Measurements from ENCODE around the gene LSM5.

The LSM5 gene

DNA sequence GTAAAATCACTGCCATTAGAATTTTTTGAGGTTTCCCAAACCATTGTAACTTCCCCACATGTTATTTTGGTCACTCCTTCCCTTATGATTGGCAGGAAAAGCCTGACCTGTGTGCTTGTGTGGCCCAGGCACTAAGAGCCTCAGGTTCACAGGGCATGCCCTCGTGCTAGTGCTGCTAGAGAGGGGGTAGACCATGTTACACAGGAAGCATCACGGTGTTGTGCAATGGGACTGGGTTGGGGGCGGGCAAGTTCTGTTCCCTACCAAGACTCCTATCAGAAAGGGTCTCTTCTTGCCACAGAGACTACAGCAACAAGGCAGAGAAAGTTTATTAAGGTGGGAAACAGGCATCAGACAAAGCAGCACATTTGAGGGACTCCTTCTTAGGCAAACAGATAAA, 32.2 kb downstream of the LSM5 start:
- DNase-seq, result no peak

DNA sequence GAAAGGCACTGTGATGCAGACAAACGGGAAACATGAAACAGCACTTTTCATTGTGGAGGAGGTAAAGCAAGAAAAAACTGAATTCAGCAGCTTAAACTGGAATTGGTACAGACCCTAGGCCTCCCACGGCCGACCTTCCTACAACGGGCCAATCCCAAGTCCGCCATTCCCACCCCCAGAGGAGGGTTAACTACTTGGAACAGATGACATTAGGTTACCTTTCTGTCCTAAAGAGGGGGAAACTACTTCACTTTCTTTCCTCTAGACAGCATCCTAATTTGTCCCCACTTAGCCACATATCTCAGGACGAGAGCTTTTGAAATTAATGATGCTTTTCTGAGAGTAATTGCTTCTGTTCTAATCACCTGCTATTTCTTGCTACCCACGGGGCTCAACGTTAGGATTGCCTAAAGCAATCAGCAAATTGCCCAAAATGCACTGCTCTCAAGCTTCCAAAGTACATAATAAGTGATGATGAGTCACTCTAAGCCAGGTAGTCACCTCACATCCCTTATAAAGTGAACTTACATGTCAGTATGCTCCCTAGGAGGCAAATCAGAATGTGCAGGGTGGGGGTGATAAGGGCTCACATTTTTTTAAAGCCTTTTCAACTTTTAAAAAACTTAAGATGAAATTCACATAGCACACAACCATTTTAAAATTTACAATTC, 36.7 kb downstream of the LSM5 start:
- no peak for DNase-seq

DNA sequence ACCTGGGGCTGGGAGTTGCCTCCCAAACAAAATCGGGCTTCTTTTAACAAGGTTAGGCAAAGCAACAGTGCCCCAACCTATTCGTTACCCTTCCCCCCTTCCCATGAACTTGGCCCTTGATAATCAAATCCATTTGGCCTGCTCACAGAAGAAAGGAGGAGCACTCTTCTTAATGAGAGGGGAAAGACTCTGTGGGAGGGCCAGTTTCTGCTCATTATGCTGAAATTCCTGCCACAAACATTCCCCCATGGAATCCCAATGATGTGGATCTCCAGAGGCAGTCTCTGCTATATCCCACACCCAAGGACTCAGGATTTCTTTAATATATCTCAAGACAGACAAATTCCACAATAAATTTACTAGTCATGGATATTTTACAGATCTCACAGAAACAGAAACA, 43.0 kb downstream of the LSM5 start:
- DNase-seq, result no peak

DNA sequence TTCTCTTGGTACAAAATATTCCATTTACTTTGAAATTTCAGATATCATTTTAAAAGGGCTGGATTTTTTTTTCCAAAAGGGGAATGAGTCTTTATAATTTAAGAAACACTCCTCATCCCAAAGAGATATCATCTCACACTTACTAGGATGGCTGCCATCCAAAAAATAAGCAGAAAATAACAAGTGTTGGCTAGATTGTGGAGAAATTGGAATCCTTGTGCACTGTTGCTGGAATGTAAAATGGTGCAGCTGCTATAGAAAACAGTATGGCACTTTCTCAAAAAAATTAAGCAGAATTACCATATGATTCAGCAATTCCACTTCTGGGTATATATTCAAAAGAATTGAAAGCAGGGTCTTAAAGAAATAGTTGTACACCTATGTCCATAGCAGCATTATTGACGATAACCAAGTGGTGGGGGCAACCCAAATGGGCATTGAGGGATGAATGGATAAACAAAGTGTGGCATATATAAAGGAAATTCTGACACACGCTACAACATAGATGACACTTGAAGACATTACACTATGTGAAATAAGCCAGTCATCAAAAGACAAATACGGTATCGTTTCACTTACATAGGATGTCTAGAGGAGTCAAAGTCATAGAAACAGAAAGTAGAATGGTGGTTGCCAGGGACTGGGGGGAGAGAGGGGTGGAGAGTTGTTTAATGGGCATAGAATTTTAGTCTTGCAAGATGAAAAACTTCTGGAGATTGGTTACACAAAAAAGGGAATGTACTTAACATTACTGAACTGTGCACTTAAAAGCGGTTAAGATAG, 53.8 kb downstream of the LSM5 start:
- no peak for DNase-seq

Data from NCI-H510A treated with DMSO at 0.1 percent for 48 hours (cell line).